ENCODE data around the gene SMIM32.

The SMIM32 gene
- total RNA-seq = 0 reads per million in 3 donors

- Histone ChIP-seq H3K4me1 (ENCODE audit: control insufficient read depth, insufficient read depth, low read length, poor library complexity, severe bottlenecking) (peaks cover 4% of the 10 kb centered on the region), H3K27me3 (replicated peaks; ENCODE audit: control insufficient read depth, insufficient read depth, low read length, poor library complexity, severe bottlenecking) (peaks cover 8% of the 10 kb centered on the region), H3K27ac (ENCODE audit: insufficient read depth, low read length, poor library complexity, severe bottlenecking) (no peak within 1 kb of the TSS), H3K36me3 (ENCODE audit: control insufficient read depth, insufficient read depth, low read length) (no peaks in the 10 kb centered on the region), H3K4me3 (ENCODE audit: insufficient read depth, low read depth, low read length, poor library complexity, severe bottlenecking) (no peak within 1 kb of the TSS), H3K9me3 (ENCODE audit: control insufficient read depth, low read length) (no peaks in the 10 kb centered on the region)
- no peak for DNase-seq
These were observed at the start of gene SMIM32 for GRCh38 chr5:136192526-136193321. Gene SMIM32 (minus strand): TSS chr5:136193162. CDS start chr5:136192524, 638 bp downstream.

GRCh38 chr5:136242611-136243010, 49.6 kb upstream of the SMIM32 start:
- Histone ChIP-seq H3K4me3 (ENCODE audit: insufficient read depth, low read depth, low read length, poor library complexity, severe bottlenecking) (no peak overlapping the region), H3K27ac (ENCODE audit: insufficient read depth, low read length, poor library complexity, severe bottlenecking) (no peak overlapping the region), H3K9me3 (ENCODE audit: control insufficient read depth, low read length) (no peaks in the 10 kb centered on the region), H3K4me1 (ENCODE audit: control insufficient read depth, insufficient read depth, low read length, poor library complexity, severe bottlenecking) (no peaks in the 10 kb centered on the region), H3K27me3 (replicated peaks; ENCODE audit: control insufficient read depth, insufficient read depth, low read length, poor library complexity, severe bottlenecking) (no peaks in the 10 kb centered on the region), H3K36me3 (ENCODE audit: control insufficient read depth, insufficient read depth, low read length) (no peaks in the 10 kb centered on the region)
- DNase-seq = no peak

- Histone ChIP-seq H3K27me3 (replicated peaks; ENCODE audit: control insufficient read depth, insufficient read depth, low read length, poor library complexity, severe bottlenecking) (no peaks in the 10 kb centered on the region), H3K4me3 (ENCODE audit: insufficient read depth, low read depth, low read length, poor library complexity, severe bottlenecking) (no peak overlapping the region), H3K9me3 (ENCODE audit: control insufficient read depth, low read length) (no peaks in the 10 kb centered on the region), H3K36me3 (ENCODE audit: control insufficient read depth, insufficient read depth, low read length) (no peaks in the 10 kb centered on the region), H3K4me1 (ENCODE audit: control insufficient read depth, insufficient read depth, low read length, poor library complexity, severe bottlenecking) (no peaks in the 10 kb centered on the region), H3K27ac (ENCODE audit: insufficient read depth, low read length, poor library complexity, severe bottlenecking) (no peak overlapping the region)
- DNase-seq = no peak
These were observed 49.2 kb upstream of the SMIM32 start for GRCh38 chr5:136242136-136242535.

- H3K36me3 ChIP-seq (ENCODE audit: control insufficient read depth, insufficient read depth, low read length) = no peaks in the 10 kb centered on the region
- no peaks in the 10 kb centered on the region for H3K27me3 ChIP-seq (replicated peaks; ENCODE audit: control insufficient read depth, insufficient read depth, low read length, poor library complexity, severe bottlenecking)
- no peaks in the 10 kb centered on the region for H3K9me3 ChIP-seq (ENCODE audit: control insufficient read depth, low read length)
- no peak overlapping the region for H3K27ac ChIP-seq (ENCODE audit: insufficient read depth, low read length, poor library complexity, severe bottlenecking)
- no peaks in the 10 kb centered on the region for H3K4me1 ChIP-seq (ENCODE audit: control insufficient read depth, insufficient read depth, low read length, poor library complexity, severe bottlenecking)
- no peak overlapping the region for H3K4me3 ChIP-seq (ENCODE audit: insufficient read depth, low read depth, low read length, poor library complexity, severe bottlenecking)
- no peak for DNase-seq
These were observed 47.9 kb upstream of the SMIM32 start for GRCh38 chr5:136240894-136241293.

GRCh38 chr5:136236479-136237083, 43.6 kb upstream of the SMIM32 start:
- Histone ChIP-seq H3K4me3 (ENCODE audit: insufficient read depth, low read depth, low read length, poor library complexity, severe bottlenecking) (no peak overlapping the region), H3K27ac (ENCODE audit: insufficient read depth, low read length, poor library complexity, severe bottlenecking) (no peak overlapping the region), H3K4me1 (ENCODE audit: control insufficient read depth, insufficient read depth, low read length, poor library complexity, severe bottlenecking) (no peaks in the 10 kb centered on the region), H3K9me3 (ENCODE audit: control insufficient read depth, low read length) (no peaks in the 10 kb centered on the region), H3K27me3 (replicated peaks; ENCODE audit: control insufficient read depth, insufficient read depth, low read length, poor library complexity, severe bottlenecking) (no peaks in the 10 kb centered on the region), H3K36me3 (ENCODE audit: control insufficient read depth, insufficient read depth, low read length) (no peaks in the 10 kb centered on the region)
- no peak for DNase-seq

- Histone ChIP-seq H3K4me1 (ENCODE audit: control insufficient read depth, insufficient read depth, low read length, poor library complexity, severe bottlenecking) (no peaks in the 10 kb centered on the region), H3K27me3 (replicated peaks; ENCODE audit: control insufficient read depth, insufficient read depth, low read length, poor library complexity, severe bottlenecking) (no peaks in the 10 kb centered on the region), H3K4me3 (ENCODE audit: insufficient read depth, low read depth, low read length, poor library complexity, severe bottlenecking) (no peak overlapping the region), H3K9me3 (ENCODE audit: control insufficient read depth, low read length) (no peaks in the 10 kb centered on the region), H3K27ac (ENCODE audit: insufficient read depth, low read length, poor library complexity, severe bottlenecking) (no peak overlapping the region), H3K36me3 (ENCODE audit: control insufficient read depth, insufficient read depth, low read length) (no peaks in the 10 kb centered on the region)
- DNase-seq = no peak
These were observed 42.4 kb upstream of the SMIM32 start for GRCh38 chr5:136235321-136235720.

GRCh38 chr5:136232316-136232715, 39.4 kb upstream of the SMIM32 start:
- DNase-seq = no peak
- Histone ChIP-seq H3K4me3 (ENCODE audit: insufficient read depth, low read depth, low read length, poor library complexity, severe bottlenecking) (no peak overlapping the region), H3K36me3 (ENCODE audit: control insufficient read depth, insufficient read depth, low read length) (no peaks in the 10 kb centered on the region), H3K4me1 (ENCODE audit: control insufficient read depth, insufficient read depth, low read length, poor library complexity, severe bottlenecking) (no peaks in the 10 kb centered on the region), H3K27ac (ENCODE audit: insufficient read depth, low read length, poor library complexity, severe bottlenecking) (no peak overlapping the region), H3K9me3 (ENCODE audit: control insufficient read depth, low read length) (no peaks in the 10 kb centered on the region), H3K27me3 (replicated peaks; ENCODE audit: control insufficient read depth, insufficient read depth, low read length, poor library complexity, severe bottlenecking) (no peaks in the 10 kb centered on the region)

- Histone ChIP-seq H3K36me3 (ENCODE audit: control insufficient read depth, insufficient read depth, low read length) (no peaks in the 10 kb centered on the region), H3K9me3 (ENCODE audit: control insufficient read depth, low read length) (no peaks in the 10 kb centered on the region), H3K27me3 (replicated peaks; ENCODE audit: control insufficient read depth, insufficient read depth, low read length, poor library complexity, severe bottlenecking) (no peaks in the 10 kb centered on the region), H3K27ac (ENCODE audit: insufficient read depth, low read length, poor library complexity, severe bottlenecking) (no peak overlapping the region), H3K4me1 (ENCODE audit: control insufficient read depth, insufficient read depth, low read length, poor library complexity, severe bottlenecking) (no peaks in the 10 kb centered on the region), H3K4me3 (ENCODE audit: insufficient read depth, low read depth, low read length, poor library complexity, severe bottlenecking) (no peak overlapping the region)
- no peak for DNase-seq
These were observed 37.2 kb upstream of the SMIM32 start for GRCh38 chr5:136230176-136230575.

- Histone ChIP-seq H3K4me1 (ENCODE audit: control insufficient read depth, insufficient read depth, low read length, poor library complexity, severe bottlenecking) (no peaks in the 10 kb centered on the region), H3K27me3 (replicated peaks; ENCODE audit: control insufficient read depth, insufficient read depth, low read length, poor library complexity, severe bottlenecking) (no peaks in the 10 kb centered on the region), H3K27ac (ENCODE audit: insufficient read depth, low read length, poor library complexity, severe bottlenecking) (no peak overlapping the region), H3K9me3 (ENCODE audit: control insufficient read depth, low read length) (no peaks in the 10 kb centered on the region), H3K36me3 (ENCODE audit: control insufficient read depth, insufficient read depth, low read length) (no peaks in the 10 kb centered on the region), H3K4me3 (ENCODE audit: insufficient read depth, low read depth, low read length, poor library complexity, severe bottlenecking) (no peak overlapping the region)
- DNase-seq = no peak
These were observed 35.3 kb upstream of the SMIM32 start for GRCh38 chr5:136228136-136228757.

GRCh38 chr5:136226401-136226800, 33.4 kb upstream of the SMIM32 start:
- DNase-seq = no peak
- no peaks in the 10 kb centered on the region for H3K4me1 ChIP-seq (ENCODE audit: control insufficient read depth, insufficient read depth, low read length, poor library complexity, severe bottlenecking)
- no peaks in the 10 kb centered on the region for H3K36me3 ChIP-seq (ENCODE audit: control insufficient read depth, insufficient read depth, low read length)
- no peak overlapping the region for H3K27ac ChIP-seq (ENCODE audit: insufficient read depth, low read length, poor library complexity, severe bottlenecking)
- no peaks in the 10 kb centered on the region for H3K27me3 ChIP-seq (replicated peaks; ENCODE audit: control insufficient read depth, insufficient read depth, low read length, poor library complexity, severe bottlenecking)
- no peak overlapping the region for H3K4me3 ChIP-seq (ENCODE audit: insufficient read depth, low read depth, low read length, poor library complexity, severe bottlenecking)
- H3K9me3 ChIP-seq (ENCODE audit: control insufficient read depth, low read length) = no peaks in the 10 kb centered on the region

All from effector memory CD4-positive, alpha-beta T cell (primary cell).